MM.1S (cell line): ENCODE measurements around the gene LKAAEAR1.
"Not testable (repeated sequence)": the region's sequence is repeated elsewhere in the genome, so short reads cannot be mapped to it uniquely, and the experiment has no call there.

ENCODE experiments used
- EZH2 ChIP-seq: fragments of 300-600 bp; sonication (generic); optimal IDR thresholded peaks from 2 replicates; pipeline ENCODE3; 2017; ENCODE audit warnings: low read depth, mild to moderate bottlenecking, antibody characterized with exemption, low read length, mixed read lengths
- EZH2phosphoT487 ChIP-seq: fragments of 300-600 bp; sonication (generic); IDR thresholded peaks from 2 replicates; pipeline ENCODE4 v1.6.1; 2018; ENCODE audit warnings: antibody characterized with exemption, low read length
- TF ChIP-seq, protein P1 (sequence below): fragments of 300-600 bp; sonication (generic); IDR thresholded peaks from 2 replicates; pipeline ENCODE4 v1.5.1; 2016; ENCODE audit warnings: antibody characterized with exemption, low read length, mixed read lengths

DNA sequence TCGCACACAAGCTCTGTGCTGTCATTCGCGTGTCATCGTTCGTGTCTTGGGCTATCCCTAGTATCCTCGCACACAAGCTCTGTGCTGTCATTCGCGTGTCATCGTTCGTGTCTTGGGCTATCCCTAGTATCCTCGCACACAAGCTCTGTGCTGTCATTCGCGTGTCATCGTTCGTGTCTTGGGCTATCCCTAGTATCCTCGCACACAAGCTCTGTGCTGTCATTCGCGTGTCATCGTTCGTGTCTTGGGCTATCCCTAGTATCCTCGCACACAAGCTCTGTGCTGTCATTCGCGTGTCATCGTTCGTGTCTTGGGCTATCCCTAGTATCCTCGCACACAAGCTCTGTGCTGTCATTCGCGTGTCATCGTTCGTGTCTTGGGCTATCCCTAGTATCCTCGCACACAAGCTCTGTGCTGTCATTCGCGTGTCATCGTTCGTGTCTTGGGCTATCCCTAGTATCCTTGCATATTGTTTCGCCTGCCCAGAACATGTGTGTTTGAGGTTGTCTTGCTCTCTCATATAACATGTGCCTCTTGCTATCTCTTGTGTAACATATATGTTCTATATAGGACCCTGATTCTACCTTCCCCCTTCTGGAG is 3.1 kb upstream of the LKAAEAR1 start:
- TF ChIP-seq, protein P1, sequence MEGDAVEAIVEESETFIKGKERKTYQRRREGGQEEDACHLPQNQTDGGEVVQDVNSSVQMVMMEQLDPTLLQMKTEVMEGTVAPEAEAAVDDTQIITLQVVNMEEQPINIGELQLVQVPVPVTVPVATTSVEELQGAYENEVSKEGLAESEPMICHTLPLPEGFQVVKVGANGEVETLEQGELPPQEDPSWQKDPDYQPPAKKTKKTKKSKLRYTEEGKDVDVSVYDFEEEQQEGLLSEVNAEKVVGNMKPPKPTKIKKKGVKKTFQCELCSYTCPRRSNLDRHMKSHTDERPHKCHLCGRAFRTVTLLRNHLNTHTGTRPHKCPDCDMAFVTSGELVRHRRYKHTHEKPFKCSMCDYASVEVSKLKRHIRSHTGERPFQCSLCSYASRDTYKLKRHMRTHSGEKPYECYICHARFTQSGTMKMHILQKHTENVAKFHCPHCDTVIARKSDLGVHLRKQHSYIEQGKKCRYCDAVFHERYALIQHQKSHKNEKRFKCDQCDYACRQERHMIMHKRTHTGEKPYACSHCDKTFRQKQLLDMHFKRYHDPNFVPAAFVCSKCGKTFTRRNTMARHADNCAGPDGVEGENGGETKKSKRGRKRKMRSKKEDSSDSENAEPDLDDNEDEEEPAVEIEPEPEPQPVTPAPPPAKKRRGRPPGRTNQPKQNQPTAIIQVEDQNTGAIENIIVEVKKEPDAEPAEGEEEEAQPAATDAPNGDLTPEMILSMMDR: not testable (repeated sequence)
- not testable (repeated sequence) for TF ChIP-seq EZH2, EZH2phosphoT487
